KMS-11 (cell line): ENCODE data around the gene YPEL3.

Source experiments
- H2AFZ ChIP-seq: fragments of 200-600 bp; sonication (generic); 2 replicates; pipeline ENCODE4 v1.6.1; 2016; ENCODE audit warnings: antibody characterized with exemption, mixed run types, low read depth
- H3K27ac ChIP-seq: fragments of 200-600 bp; sonication (generic); 2 replicates; pipeline ENCODE4 v1.6.1; 2016; ENCODE audit warnings: mild to moderate bottlenecking, mixed run types
- H3K27me3 ChIP-seq: fragments of 200-600 bp; sonication (generic); 2 replicates; pipeline ENCODE4 v1.6.1; 2017; ENCODE audit warnings: mild to moderate bottlenecking, low read depth, mixed run types, moderate library complexity; ENCODE audit not compliant: insufficient read depth
- H3K36me3 ChIP-seq: fragments of 200-600 bp; sonication (generic); 2 replicates; pipeline ENCODE4 v1.6.1; 2017; ENCODE audit warnings: mild to moderate bottlenecking, mixed run types; ENCODE audit not compliant: insufficient read depth
- H3K4me1 ChIP-seq: fragments of 200-600 bp; sonication (generic); 2 replicates; pipeline ENCODE4 v1.6.1; 2016; ENCODE audit warnings: mild to moderate bottlenecking, low read depth, mixed run types; ENCODE audit not compliant: poor library complexity, severe bottlenecking
- H3K4me2 ChIP-seq: fragments of 200-600 bp; sonication (generic); 2 replicates; pipeline ENCODE4 v1.7.0; 2016; ENCODE audit warnings: mild to moderate bottlenecking, mixed run types
- H3K4me3 ChIP-seq: fragments of 200-600 bp; sonication (generic); IDR thresholded peaks from 2 replicates; pipeline ENCODE4 v1.6.1; 2017; ENCODE audit warnings: low read depth, low read length, mixed read lengths; ENCODE audit not compliant: insufficient read depth
- H3K79me2 ChIP-seq: fragments of 200-600 bp; sonication (generic); 2 replicates; pipeline ENCODE4 v1.6.1; 2016; ENCODE audit warnings: low read depth, mixed run types; ENCODE audit not compliant: insufficient read depth
- H3K9ac ChIP-seq: fragments of 200-600 bp; sonication (generic); 2 replicates; pipeline ENCODE4 v1.6.1; 2016; ENCODE audit warnings: mild to moderate bottlenecking, mixed run types
- H4K20me1 ChIP-seq: fragments of 200-600 bp; sonication (generic); 2 replicates; pipeline ENCODE4 v1.6.1; 2016; ENCODE audit warnings: mild to moderate bottlenecking, mixed run types; ENCODE audit not compliant: insufficient read depth
- CTCF ChIP-seq: fragments of 200-600 bp; sonication (generic); conservative IDR thresholded peaks from 2 replicates; pipeline ENCODE4 v1.6.1; 2017; ENCODE audit warnings: low read depth, mild to moderate bottlenecking, antibody characterized with exemption, low read length, moderate library complexity, mixed read lengths

YPEL3 gene

GRCh38 chr16:30092373-30093010 lies 3.5 kb downstream of the YPEL3 start:
- Histone ChIP-seq H3K9ac (peak overlapping the region; percentile 59), H3K79me2 (no peaks in the 10 kb centered on the region; the same call in 1 of the 2 replicates), H3K4me1 (peaks cover 42% of the 10 kb centered on the region), H3K27ac (peak overlapping the region; percentile 27), H4K20me1 (no peaks in the 10 kb centered on the region), H2AFZ (peak overlapping the region; percentile 90), H3K4me2 (peak overlapping the region; percentile 62), H3K36me3 (no peaks in the 10 kb centered on the region), H3K27me3 (no peaks in the 10 kb centered on the region), H3K4me3 (no peak overlapping the region)
- TF ChIP-seq CTCF: peak; percentile 71

GRCh38 chr16:30091474-30092372 lies 4.3 kb downstream of the YPEL3 start, which contains the start of gene TBX6:
TSS of gene TBX6 (minus strand) at chr16:30091924. CDS start at chr16:30091193, 731 bp downstream.
- Histone ChIP-seq H4K20me1 (no peaks in the 10 kb centered on the region), H3K27me3 (no peaks in the 10 kb centered on the region), H3K36me3 (no peaks in the 10 kb centered on the region), H3K4me1 (peaks cover 41% of the 10 kb centered on the region), H3K79me2 (no peaks in the 10 kb centered on the region; the same call in 1 of the 2 replicates), H3K4me3 (no peak within 1 kb of the TSS), H2AFZ (peak within 1 kb of the TSS; percentile 90), H3K9ac (peak within 1 kb of the TSS; percentile 59), H3K4me2 (peak within 1 kb of the TSS; percentile 62), H3K27ac (peak within 1 kb of the TSS; percentile 27)
- TF ChIP-seq CTCF: no peak; the same call in 1 of the 2 replicates

- no peak overlapping the region for H3K9ac ChIP-seq
Observed at GRCh38 chr16:30090610-30091331, 5.2 kb downstream of the YPEL3 start.

More at GRCh38 chr16:30090610-30091331, 5.2 kb downstream of the YPEL3 start:
- Histone ChIP-seq H3K27me3 (no peaks in the 10 kb centered on the region), H3K27ac (no peak overlapping the region), H3K4me1 (peaks cover 36% of the 10 kb centered on the region), H3K36me3 (no peaks in the 10 kb centered on the region), H3K4me2 (no peak overlapping the region), H3K4me3 (no peak overlapping the region), H4K20me1 (no peaks in the 10 kb centered on the region), H3K79me2 (no peaks in the 10 kb centered on the region; the same call in 1 of the 2 replicates), H2AFZ (peak overlapping the region; percentile 90; the same call in 1 of the 2 replicates)
- TF ChIP-seq CTCF: no peak
